K562 (cell line): ENCODE measurements around the gene HSF5. TPM values are rescaled to one million over a fixed set of nuclear protein-coding genes. Genes with fewer than 3 reads are reported as not detected.

Experiments used
- BRD9 ChIP-seq: fragments of 450-650 bp; IDR thresholded peaks from 2 replicates; pipeline ENCODE4 v1.6.1; 2018; ENCODE audit warnings: low read depth; ENCODE audit not compliant: partially characterized antibody
- CBX3 ChIP-seq, 2 experiments: IDR thresholded peaks; 1 replicate in 1 of 2; 2 replicates in 1 of 2; pipeline ENCODE4 v1.6.1; 2012; ENCODE audit warnings: inconsistent platforms in 2 of 2, low read length in 2 of 2, borderline replicate concordance in 1 of 2, control low read depth in 1 of 2
- CBX8 ChIP-seq: fragments of 200-600 bp; sonication (generic); IDR thresholded peaks from 2 replicates; pipeline ENCODE4 v1.6.1; 2012; ENCODE audit warnings: borderline replicate concordance, mixed run types, low read depth, mild to moderate bottlenecking, moderate library complexity, mixed read lengths, low read length, control low read depth, inconsistent platforms; ENCODE audit not compliant: poor library complexity, severe bottlenecking; ENCODE audit errors: extremely low read depth
- CSDE1 ChIP-seq, 2 experiments: fragments of 450-650 bp; IDR thresholded peaks; 2 replicates each; pipeline ENCODE4 v1.6.1; 2016; ENCODE audit warnings: mild to moderate bottlenecking in 1 of 2
- CTBP1 ChIP-seq: fragments of 450-650 bp; IDR thresholded peaks from 2 replicates; pipeline ENCODE4 v1.6.1; 2016; ENCODE audit warnings: borderline replicate concordance
- HES1 ChIP-seq: fragments of 450-650 bp; IDR thresholded peaks from 2 replicates; pipeline ENCODE4 v1.6.1; 2016; ENCODE audit warnings: low read depth, mild to moderate bottlenecking, moderate library complexity
- MAFF ChIP-seq: IDR thresholded peaks from 2 replicates; pipeline ENCODE4 v1.6.1; 2012; ENCODE audit warnings: low read length, improper control_type of control experiment
- MAFG ChIP-seq: fragments of 450-650 bp; conservative IDR thresholded peaks from 2 replicates; pipeline ENCODE4 v1.6.1; 2016; ENCODE audit warnings: missing genetic modification characterization, missing compliant biosample characterization
- POLR2B ChIP-seq: fragments of 450-650 bp; IDR thresholded peaks from 2 replicates; pipeline ENCODE4 v1.6.1; 2018; ENCODE audit warnings: low read depth; ENCODE audit not compliant: partially characterized antibody
- RNF2 ChIP-seq: sonication (generic); IDR thresholded peaks from 2 replicates; pipeline ENCODE4 v1.6.1; 2016
- SMAD4 ChIP-seq: fragments of 250-450 bp; sonication (Bioruptor Pico); conservative IDR thresholded peaks from 2 replicates; pipeline ENCODE4 v1.8.0; 2021; ENCODE audit warnings: inconsistent platforms, mild to moderate bottlenecking, moderate library complexity
- SNIP1 ChIP-seq: fragments of 450-650 bp; IDR thresholded peaks from 2 replicates; pipeline ENCODE4 v1.7.1; 2017; ENCODE audit warnings: low read depth, mild to moderate bottlenecking
- SREBF2 ChIP-seq: sonication (generic); formaldehyde crosslinking; IDR thresholded peaks from 2 replicates; pipeline ENCODE4 v1.4.0; 2020; ENCODE audit warnings: mild to moderate bottlenecking, missing genetic modification reagents
- ZBED1 ChIP-seq: IDR thresholded peaks from 2 replicates; pipeline ENCODE4 v1.6.1; 2014
- ZKSCAN1 ChIP-seq: fragments of 150-350 bp; IDR thresholded peaks from 2 replicates; pipeline ENCODE4 v1.6.1; 2016; ENCODE audit warnings: low read depth, low read length
- ZNF184 ChIP-seq: sonication (generic); formaldehyde crosslinking; IDR thresholded peaks from 2 replicates; pipeline ENCODE4 v1.5.0; 2020; ENCODE audit warnings: missing genetic modification reagents
- polyA plus RNA-seq, 8 experiments: library from polyadenylated mRNA; depleted of rRNA in 4 of 8; stranded (reverse) in 5 of 8; unstranded in 3 of 8; fragments of >200 nt; fragmentation: Nextera tagmentation in 2 of 8; fragmentation: Illumina TruSeq in 1 of 8; extraction: Ambion mirVana in 2 of 8; extraction: Trizol in 1 of 8; gene quantifications; 2 replicates each; pipeline versions ENCODE4 v1.2.1 to v1.2.3, GENCODE V29; 2011 to 2014; ENCODE audit warnings: inconsistent platforms in 1 of 8, missing spikeins in 1 of 8
- total RNA-seq, 7 experiments: library from RNA; depleted of rRNA in 6 of 7; stranded (reverse); fragments of >200 nt in 6 of 7; fragmentation: Illumina TruSeq in 2 of 7; extraction: Trizol in 2 of 7; gene quantifications; 2 replicates each; pipeline versions ENCODE4 v1.2.1 to v1.2.3, GENCODE V29; 2011 to 2021; ENCODE audit warnings: low replicate concordance in 1 of 7
- TF ChIP-seq, protein P1 (sequence below): sonication (generic); formaldehyde crosslinking; IDR thresholded peaks from 2 replicates; pipeline ENCODE4 v1.8.0; 2022; ENCODE audit warnings: missing genetic modification reagents, mild to moderate bottlenecking, moderate library complexity, borderline replicate concordance
- TF ChIP-seq, protein P2 (sequence below): fragments of 250-450 bp; sonication (Bioruptor Pico); IDR thresholded peaks from 2 replicates; pipeline ENCODE4 v1.8.0; 2022; ENCODE audit warnings: moderate library complexity, mild to moderate bottlenecking, inconsistent platforms
- TF ChIP-seq, protein P3 (sequence below): fragments of 450-650 bp; IDR thresholded peaks from 2 replicates; pipeline ENCODE4 v1.7.1; 2018; ENCODE audit warnings: mild to moderate bottlenecking, low read depth; ENCODE audit not compliant: partially characterized antibody
- TF ChIP-seq, protein P4 (sequence below): fragments of 450-650 bp; IDR thresholded peaks from 2 replicates; pipeline ENCODE4 v1.6.1; 2016; ENCODE audit warnings: borderline replicate concordance

HSF5 gene
- total and polyA plus RNA-seq, 9 of the 15 experiments (the other 6 are each of a cell fraction or from before 2014, with no cell fraction given): 0.04 TPM; not detected in 8

DNA sequence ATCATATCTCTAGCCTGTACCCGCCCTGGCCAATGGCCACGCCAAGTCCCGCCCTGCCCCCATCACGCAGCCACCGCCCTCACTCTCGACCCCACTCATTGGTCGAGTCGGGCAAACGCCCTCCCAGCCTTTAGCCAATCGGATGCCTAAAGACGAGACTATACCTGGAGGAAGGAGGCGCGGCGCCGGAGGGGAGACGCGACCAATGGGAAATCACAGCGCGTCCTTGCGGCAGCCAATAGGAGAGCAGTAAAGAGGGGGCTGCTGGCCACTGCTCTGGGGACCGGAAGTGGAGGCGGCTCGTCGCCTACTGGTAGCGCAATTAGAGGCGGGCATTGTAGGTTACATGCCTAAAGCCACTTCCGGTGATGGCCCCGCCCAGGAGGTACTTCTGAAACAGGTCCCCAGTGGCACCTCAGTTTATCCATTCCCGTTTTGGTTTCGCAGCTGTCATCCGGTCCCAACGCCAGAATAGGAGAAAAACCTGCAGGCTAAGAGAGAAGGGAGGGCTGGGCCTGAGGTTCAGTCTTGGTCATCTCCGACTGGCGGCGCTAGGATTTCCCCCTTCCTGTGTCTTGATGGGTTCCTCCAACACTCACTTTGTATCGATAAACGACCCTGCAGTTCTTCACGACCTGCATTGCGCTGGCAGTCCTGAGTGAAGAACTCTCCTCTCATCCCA lies 29.9 kb upstream of the HSF5 start (continued):
- TF ChIP-seq CBX8 (no peak), BRD9 (no peak), CSDE1 (IDR thresholded peaks at IDR 0.05) (no peak), HES1 (no peak), SMAD4 (CRISPR knock-in tag) (no peak), MAFF (no peak), CTBP1 (peak; percentile 52), MAFG (tag) (no peak), CBX3 (IDR thresholded peaks at IDR 0.05; ENCODE audit: borderline replicate concordance in 1 of 2, low read length in 2 of 2) (no peak; a peak in 1 of 3 replicates), ZBED1 (no peak; the same call in 1 of the 2 replicates), RNF2 (peak; percentile 7; the same call in 1 of the 2 replicates), POLR2B (peak; percentile 78), ZKSCAN1 (no peak), SNIP1 (no peak), SREBF2 (CRISPR knock-in tag) (no peak), ZNF184 (CRISPR knock-in tag) (no peak)
- TF ChIP-seq, protein P1, sequence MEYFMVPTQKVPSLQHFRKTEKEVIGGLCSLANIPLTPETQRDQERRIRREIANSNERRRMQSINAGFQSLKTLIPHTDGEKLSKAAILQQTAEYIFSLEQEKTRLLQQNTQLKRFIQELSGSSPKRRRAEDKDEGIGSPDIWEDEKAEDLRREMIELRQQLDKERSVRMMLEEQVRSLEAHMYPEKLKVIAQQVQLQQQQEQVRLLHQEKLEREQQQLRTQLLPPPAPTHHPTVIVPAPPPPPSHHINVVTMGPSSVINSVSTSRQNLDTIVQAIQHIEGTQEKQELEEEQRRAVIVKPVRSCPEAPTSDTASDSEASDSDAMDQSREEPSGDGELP (CRISPR knock-in tag): peak; percentile 75
- TF ChIP-seq, protein P2, sequence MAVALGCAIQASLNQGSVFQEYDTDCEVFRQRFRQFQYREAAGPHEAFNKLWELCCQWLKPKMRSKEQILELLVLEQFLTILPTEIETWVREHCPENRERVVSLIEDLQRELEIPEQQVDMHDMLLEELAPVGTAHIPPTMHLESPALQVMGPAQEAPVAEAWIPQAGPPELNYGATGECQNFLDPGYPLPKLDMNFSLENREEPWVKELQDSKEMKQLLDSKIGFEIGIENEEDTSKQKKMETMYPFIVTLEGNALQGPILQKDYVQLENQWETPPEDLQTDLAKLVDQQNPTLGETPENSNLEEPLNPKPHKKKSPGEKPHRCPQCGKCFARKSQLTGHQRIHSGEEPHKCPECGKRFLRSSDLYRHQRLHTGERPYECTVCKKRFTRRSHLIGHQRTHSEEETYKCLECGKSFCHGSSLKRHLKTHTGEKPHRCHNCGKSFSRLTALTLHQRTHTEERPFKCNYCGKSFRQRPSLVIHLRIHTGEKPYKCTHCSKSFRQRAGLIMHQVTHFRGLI (CRISPR knock-in tag): no peak
- TF ChIP-seq, protein P3, sequence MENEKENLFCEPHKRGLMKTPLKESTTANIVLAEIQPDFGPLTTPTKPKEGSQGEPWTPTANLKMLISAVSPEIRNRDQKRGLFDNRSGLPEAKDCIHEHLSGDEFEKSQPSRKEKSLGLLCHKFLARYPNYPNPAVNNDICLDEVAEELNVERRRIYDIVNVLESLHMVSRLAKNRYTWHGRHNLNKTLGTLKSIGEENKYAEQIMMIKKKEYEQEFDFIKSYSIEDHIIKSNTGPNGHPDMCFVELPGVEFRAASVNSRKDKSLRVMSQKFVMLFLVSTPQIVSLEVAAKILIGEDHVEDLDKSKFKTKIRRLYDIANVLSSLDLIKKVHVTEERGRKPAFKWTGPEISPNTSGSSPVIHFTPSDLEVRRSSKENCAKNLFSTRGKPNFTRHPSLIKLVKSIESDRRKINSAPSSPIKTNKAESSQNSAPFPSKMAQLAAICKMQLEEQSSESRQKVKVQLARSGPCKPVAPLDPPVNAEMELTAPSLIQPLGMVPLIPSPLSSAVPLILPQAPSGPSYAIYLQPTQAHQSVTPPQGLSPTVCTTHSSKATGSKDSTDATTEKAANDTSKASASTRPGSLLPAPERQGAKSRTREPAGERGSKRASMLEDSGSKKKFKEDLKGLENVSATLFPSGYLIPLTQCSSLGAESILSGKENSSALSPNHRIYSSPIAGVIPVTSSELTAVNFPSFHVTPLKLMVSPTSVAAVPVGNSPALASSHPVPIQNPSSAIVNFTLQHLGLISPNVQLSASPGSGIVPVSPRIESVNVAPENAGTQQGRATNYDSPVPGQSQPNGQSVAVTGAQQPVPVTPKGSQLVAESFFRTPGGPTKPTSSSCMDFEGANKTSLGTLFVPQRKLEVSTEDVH: peak; percentile 70
- TF ChIP-seq, protein P4, sequence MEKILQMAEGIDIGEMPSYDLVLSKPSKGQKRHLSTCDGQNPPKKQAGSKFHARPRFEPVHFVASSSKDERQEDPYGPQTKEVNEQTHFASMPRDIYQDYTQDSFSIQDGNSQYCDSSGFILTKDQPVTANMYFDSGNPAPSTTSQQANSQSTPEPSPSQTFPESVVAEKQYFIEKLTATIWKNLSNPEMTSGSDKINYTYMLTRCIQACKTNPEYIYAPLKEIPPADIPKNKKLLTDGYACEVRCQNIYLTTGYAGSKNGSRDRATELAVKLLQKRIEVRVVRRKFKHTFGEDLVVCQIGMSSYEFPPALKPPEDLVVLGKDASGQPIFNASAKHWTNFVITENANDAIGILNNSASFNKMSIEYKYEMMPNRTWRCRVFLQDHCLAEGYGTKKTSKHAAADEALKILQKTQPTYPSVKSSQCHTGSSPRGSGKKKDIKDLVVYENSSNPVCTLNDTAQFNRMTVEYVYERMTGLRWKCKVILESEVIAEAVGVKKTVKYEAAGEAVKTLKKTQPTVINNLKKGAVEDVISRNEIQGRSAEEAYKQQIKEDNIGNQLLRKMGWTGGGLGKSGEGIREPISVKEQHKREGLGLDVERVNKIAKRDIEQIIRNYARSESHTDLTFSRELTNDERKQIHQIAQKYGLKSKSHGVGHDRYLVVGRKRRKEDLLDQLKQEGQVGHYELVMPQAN: peak; percentile 79; the same call in 1 of the 2 replicates
